ENCODE measurements around the gene TRAF2. TPM values are rescaled to one million over a fixed set of nuclear protein-coding genes. Genes with fewer than 3 reads are reported as not detected.

Gene TRAF2
- total RNA-seq, 1 donor: 6.2 TPM

DNA sequence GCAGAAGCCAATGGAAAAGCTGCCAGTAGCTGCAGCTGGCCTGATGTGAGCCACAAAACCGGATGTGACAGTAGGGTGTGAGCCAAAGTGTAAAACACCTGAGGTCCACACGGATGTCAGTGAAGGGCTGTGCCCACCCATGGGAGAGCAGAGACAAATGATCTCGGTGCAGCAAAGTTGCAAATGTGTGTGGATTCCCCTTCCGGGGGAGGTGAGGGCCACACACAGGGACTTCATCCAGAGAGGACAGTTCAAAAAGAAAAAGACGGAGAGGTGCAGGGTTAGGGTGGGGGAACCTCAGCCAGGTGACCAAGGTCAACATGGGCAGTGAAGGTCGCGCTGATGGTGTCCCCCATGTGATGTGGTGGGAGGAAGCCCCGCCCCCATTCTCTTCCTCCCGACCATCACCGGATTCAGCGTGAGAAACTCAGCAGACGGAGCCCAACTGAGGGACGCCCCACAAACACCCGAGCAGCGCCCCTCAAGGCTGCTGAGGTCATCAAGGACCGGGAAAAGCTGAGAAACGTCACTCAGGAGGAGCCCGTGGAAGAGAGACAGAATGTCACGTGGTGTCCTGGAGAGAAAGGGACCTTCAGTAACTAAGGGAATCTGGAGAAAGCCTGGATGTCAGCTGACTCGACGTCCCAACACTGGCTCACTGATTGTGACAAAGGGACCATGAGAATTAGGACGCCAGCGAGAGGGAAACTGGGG is 79.6 kb downstream of the TRAF2 start:
- Histone ChIP-seq H3K4me3 (ENCODE audit: insufficient read depth, low read length) (no peak overlapping the region), H3K4me1 (ENCODE audit: insufficient read depth, low read length) (no peaks in the 10 kb centered on the region), H3K9me3 (ENCODE audit: low read depth, low read length) (no peaks in the 10 kb centered on the region), H3K27me3 (ENCODE audit: insufficient read depth, low read length) (peaks cover 2% of the 10 kb centered on the region), H4K20me1 (ENCODE audit: insufficient read depth, low read length) (no peaks in the 10 kb centered on the region), H2AFZ (ENCODE audit: low read length) (no peak overlapping the region), H3K4me2 (ENCODE audit: insufficient read depth, low read length) (peak overlapping the region; percentile 58), H3K36me3 (ENCODE audit: insufficient read depth, low read length) (no peaks in the 10 kb centered on the region), H3K27ac (ENCODE audit: low read depth, low read length) (no peak overlapping the region), H3K79me2 (ENCODE audit: insufficient read depth, low read length) (no peaks in the 10 kb centered on the region)
- TF ChIP-seq, protein P1, sequence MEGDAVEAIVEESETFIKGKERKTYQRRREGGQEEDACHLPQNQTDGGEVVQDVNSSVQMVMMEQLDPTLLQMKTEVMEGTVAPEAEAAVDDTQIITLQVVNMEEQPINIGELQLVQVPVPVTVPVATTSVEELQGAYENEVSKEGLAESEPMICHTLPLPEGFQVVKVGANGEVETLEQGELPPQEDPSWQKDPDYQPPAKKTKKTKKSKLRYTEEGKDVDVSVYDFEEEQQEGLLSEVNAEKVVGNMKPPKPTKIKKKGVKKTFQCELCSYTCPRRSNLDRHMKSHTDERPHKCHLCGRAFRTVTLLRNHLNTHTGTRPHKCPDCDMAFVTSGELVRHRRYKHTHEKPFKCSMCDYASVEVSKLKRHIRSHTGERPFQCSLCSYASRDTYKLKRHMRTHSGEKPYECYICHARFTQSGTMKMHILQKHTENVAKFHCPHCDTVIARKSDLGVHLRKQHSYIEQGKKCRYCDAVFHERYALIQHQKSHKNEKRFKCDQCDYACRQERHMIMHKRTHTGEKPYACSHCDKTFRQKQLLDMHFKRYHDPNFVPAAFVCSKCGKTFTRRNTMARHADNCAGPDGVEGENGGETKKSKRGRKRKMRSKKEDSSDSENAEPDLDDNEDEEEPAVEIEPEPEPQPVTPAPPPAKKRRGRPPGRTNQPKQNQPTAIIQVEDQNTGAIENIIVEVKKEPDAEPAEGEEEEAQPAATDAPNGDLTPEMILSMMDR (IDR thresholded peaks at IDR 0.05; ENCODE audit: extremely low read depth, low read depth, low read length): no peak
- peak; percentile 93 for DNase-seq (ENCODE audit: insufficient read length, low spot score, missing footprints)

DNA sequence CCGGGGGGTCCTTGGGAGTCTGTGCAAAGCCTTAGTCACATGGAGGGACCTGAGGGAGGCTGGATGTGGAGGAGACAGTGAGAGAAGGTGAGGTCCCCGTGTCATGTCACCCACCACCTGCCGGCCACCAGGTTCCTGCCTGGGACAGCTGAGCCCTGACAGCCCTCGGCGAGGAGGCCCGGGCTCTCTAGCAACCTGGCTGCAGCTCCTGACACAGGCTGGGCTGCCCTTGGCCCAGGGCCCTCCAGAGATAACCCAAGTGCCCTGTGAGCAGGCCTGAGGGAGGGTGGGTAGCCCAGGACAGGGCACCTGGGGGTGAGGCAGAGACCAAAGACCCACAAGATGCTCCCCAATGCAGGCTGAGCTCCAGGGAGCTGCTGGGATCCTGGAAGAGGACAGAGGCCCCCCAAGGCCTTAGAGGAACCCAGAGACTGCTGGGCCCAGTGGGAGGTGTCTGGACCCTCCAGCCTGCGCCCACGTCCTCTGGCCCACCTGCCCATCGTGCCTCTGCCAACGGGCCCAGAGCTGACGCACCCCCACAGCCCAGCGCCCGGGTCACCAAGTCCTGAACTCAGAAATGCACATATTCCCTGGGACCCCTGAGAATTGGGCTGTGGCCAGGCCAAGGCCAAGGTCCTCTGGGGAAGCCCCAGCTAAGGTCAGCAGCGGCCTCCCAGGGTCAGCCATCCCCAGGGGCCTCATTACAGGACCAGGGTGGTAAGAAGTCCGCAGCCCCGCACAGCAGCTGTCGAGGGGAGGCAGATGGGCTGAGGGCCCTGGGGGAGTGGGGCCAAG is 82.2 kb downstream of the TRAF2 start:
- Histone ChIP-seq H3K27ac (ENCODE audit: low read depth, low read length) (no peak overlapping the region), H3K79me2 (ENCODE audit: insufficient read depth, low read length) (no peaks in the 10 kb centered on the region), H3K9me3 (ENCODE audit: low read depth, low read length) (no peaks in the 10 kb centered on the region), H2AFZ (ENCODE audit: low read length) (no peak overlapping the region), H3K36me3 (ENCODE audit: insufficient read depth, low read length) (no peaks in the 10 kb centered on the region), H3K4me3 (ENCODE audit: insufficient read depth, low read length) (no peak overlapping the region), H3K27me3 (ENCODE audit: insufficient read depth, low read length) (peaks cover 2% of the 10 kb centered on the region), H3K4me2 (ENCODE audit: insufficient read depth, low read length) (no peak overlapping the region), H3K4me1 (ENCODE audit: insufficient read depth, low read length) (no peaks in the 10 kb centered on the region), H4K20me1 (ENCODE audit: insufficient read depth, low read length) (no peaks in the 10 kb centered on the region)
- DNase-seq (ENCODE audit: insufficient read length, low spot score, missing footprints): no peak
- TF ChIP-seq, protein P1 (IDR thresholded peaks at IDR 0.05; ENCODE audit: extremely low read depth, low read depth, low read length): no peak

DNA sequence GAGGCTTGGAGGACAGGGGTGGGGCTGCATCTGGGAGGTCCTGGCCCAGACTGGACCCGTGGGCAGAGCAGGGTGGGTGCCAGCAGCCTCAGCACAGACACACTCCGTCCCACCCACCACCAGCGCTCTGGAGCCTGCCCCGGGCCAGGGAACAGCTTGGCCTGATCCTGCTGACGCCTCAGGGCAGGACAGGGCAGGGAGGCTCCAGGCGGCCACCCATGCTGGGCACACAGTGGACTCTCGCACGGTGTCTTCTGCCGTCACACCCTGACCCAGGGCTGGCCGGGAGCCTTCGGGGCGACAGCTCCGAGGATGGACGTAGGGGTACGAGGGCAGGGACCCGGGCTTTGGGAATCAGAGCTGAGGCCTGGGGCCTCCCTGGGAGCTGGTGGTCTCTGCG is 82.8 kb downstream of the TRAF2 start:
- Histone ChIP-seq H3K27me3 (ENCODE audit: insufficient read depth, low read length) (peaks cover 2% of the 10 kb centered on the region), H3K79me2 (ENCODE audit: insufficient read depth, low read length) (no peaks in the 10 kb centered on the region), H2AFZ (ENCODE audit: low read length) (no peak overlapping the region), H3K36me3 (ENCODE audit: insufficient read depth, low read length) (no peaks in the 10 kb centered on the region), H3K4me1 (ENCODE audit: insufficient read depth, low read length) (no peaks in the 10 kb centered on the region), H3K27ac (ENCODE audit: low read depth, low read length) (no peak overlapping the region), H3K4me3 (ENCODE audit: insufficient read depth, low read length) (no peak overlapping the region), H3K4me2 (ENCODE audit: insufficient read depth, low read length) (no peak overlapping the region), H3K9me3 (ENCODE audit: low read depth, low read length) (no peaks in the 10 kb centered on the region), H4K20me1 (ENCODE audit: insufficient read depth, low read length) (no peaks in the 10 kb centered on the region)
- TF ChIP-seq, protein P1 (IDR thresholded peaks at IDR 0.05; ENCODE audit: extremely low read depth, low read depth, low read length): no peak
- no peak for DNase-seq (ENCODE audit: insufficient read length, low spot score, missing footprints)

DNA sequence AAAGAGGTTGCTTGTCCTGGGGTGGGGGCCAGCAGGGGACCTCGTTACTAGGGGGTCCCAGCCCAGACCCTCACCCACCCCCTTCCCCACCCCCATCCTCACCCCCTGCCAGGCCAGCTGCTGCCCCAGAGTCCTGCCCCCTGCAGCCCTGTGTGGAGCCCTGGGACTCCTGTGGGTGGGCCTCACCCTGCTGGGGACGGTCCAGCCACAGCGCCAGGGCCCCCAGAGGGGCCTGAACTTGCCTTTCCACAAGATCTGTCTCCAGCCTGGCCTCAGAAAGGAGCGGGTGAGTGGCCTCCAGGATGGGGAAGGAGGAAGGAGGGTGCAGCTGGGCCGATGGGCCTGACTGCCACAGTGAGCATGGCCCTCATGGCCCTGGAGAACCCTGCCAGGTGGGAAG is 83.5 kb downstream of the TRAF2 start:
- H3K9me3 ChIP-seq (ENCODE audit: low read depth, low read length): no peaks in the 10 kb centered on the region
- H3K4me2 ChIP-seq (ENCODE audit: insufficient read depth, low read length): no peak overlapping the region

More for the DNA sequence above, 83.5 kb downstream of the TRAF2 start:
- no peak for DNase-seq (ENCODE audit: insufficient read length, low spot score, missing footprints)
- H3K4me3 ChIP-seq (ENCODE audit: insufficient read depth, low read length): no peak overlapping the region
- TF ChIP-seq, protein P1 (IDR thresholded peaks at IDR 0.05; ENCODE audit: extremely low read depth, low read depth, low read length): no peak
- no peaks in the 10 kb centered on the region for H3K79me2 ChIP-seq (ENCODE audit: insufficient read depth, low read length)
- H3K27me3 ChIP-seq (ENCODE audit: insufficient read depth, low read length): peaks cover 2% of the 10 kb centered on the region
- no peak overlapping the region for H2AFZ ChIP-seq (ENCODE audit: low read length)
- no peaks in the 10 kb centered on the region for H4K20me1 ChIP-seq (ENCODE audit: insufficient read depth, low read length)
- no peaks in the 10 kb centered on the region for H3K36me3 ChIP-seq (ENCODE audit: insufficient read depth, low read length)
- no peaks in the 10 kb centered on the region for H3K4me1 ChIP-seq (ENCODE audit: insufficient read depth, low read length)
- H3K27ac ChIP-seq (ENCODE audit: low read depth, low read length): no peak overlapping the region
